OCI-LY7 (cell line): ENCODE results near the gene EVA1C. TPM values are rescaled to one million over a fixed set of nuclear protein-coding genes. Genes with fewer than 3 reads are reported as not detected.
"Not testable (repeated sequence)": the region's sequence is repeated elsewhere in the genome, so short reads cannot be mapped to it uniquely, and the experiment has no call there.

Experiments
- BruUV-seq: library from RNA; stranded (reverse); fragments of 400-500 nt; replicated peaks from 2 replicates; lab custom pipeline; 2021; lab: Mats Ljungman, UMichigan
- CTCF ChIA-PET: fragments of 300-600 bp; sonication (Branson Sonifier 250); formaldehyde crosslinking; loops from one replicate; lab custom pipeline; 2022; ENCODE audit warnings: antibody characterized with exemption; ENCODE audit not compliant: unreplicated experiment; lab: Charles Lee
- POLR2A ChIA-PET: fragments of 300-600 bp; sonication (Branson Sonifier 250); formaldehyde crosslinking; loops from one replicate; lab custom pipeline; 2022; ENCODE audit warnings: antibody characterized with exemption; lab: Charles Lee
- DNase-seq: peaks from one replicate; pipeline ENCODE4 v3.0.0-alpha.2; 2015; ENCODE audit warnings: low spot score
- H2AFZ ChIP-seq: fragments of 200-600 bp; sonication (generic), shearing (Covaris generic); 2 replicates; pipeline ENCODE4 v1.6.1; 2014; ENCODE audit warnings: mild to moderate bottlenecking, antibody characterized with exemption, low read length, moderate library complexity
- H3K27ac ChIP-seq: fragments of 200-600 bp; sonication (generic); 2 replicates; pipeline ENCODE4 v1.5.1; 2014; ENCODE audit warnings: mixed run types, low read depth, mild to moderate bottlenecking, moderate library complexity, low read length, inconsistent platforms; ENCODE audit not compliant: poor library complexity, severe bottlenecking
- H3K36me3 ChIP-seq: fragments of 200-600 bp; sonication (generic); 2 replicates; pipeline ENCODE4 v1.6.1; 2014; ENCODE audit warnings: mild to moderate bottlenecking, antibody characterized with exemption, low read length, moderate library complexity, mixed read lengths; ENCODE audit not compliant: insufficient read depth
- H3K4me1 ChIP-seq: fragments of 200-600 bp; sonication (generic); 2 replicates; pipeline ENCODE4 v1.5.1; 2014; ENCODE audit warnings: mild to moderate bottlenecking, low read length; ENCODE audit not compliant: insufficient read depth, poor library complexity, severe bottlenecking
- H3K4me2 ChIP-seq: fragments of 200-600 bp; sonication (generic); 2 replicates; pipeline ENCODE4 v1.6.1; 2014; ENCODE audit warnings: mild to moderate bottlenecking, low read length
- H3K4me3 ChIP-seq: fragments of 200-600 bp; sonication (generic); 2 replicates; pipeline ENCODE4 v1.5.1; 2014; ENCODE audit warnings: mild to moderate bottlenecking, low read depth, low read length; ENCODE audit not compliant: poor library complexity, severe bottlenecking
- H3K79me2 ChIP-seq: fragments of 200-600 bp; sonication (generic); 2 replicates; pipeline ENCODE4 v1.6.1; 2016; ENCODE audit warnings: low read depth, mild to moderate bottlenecking, low read length, moderate library complexity, mixed read lengths; ENCODE audit not compliant: insufficient read depth
- H3K9me2 ChIP-seq: fragments of 200-600 bp; sonication (generic); 2 replicates; pipeline ENCODE4 v1.6.1; 2016; ENCODE audit warnings: mild to moderate bottlenecking, low read length, mixed read lengths; ENCODE audit not compliant: insufficient read depth
- H3K9me3 ChIP-seq: fragments of 200-600 bp; sonication (generic); 2 replicates; pipeline ENCODE4 v1.6.1; 2014; ENCODE audit warnings: mild to moderate bottlenecking, mixed run types, low read length, mixed read lengths
- H4K20me1 ChIP-seq: fragments of 200-600 bp; sonication (generic); 2 replicates; pipeline ENCODE4 v1.6.1; 2014; ENCODE audit warnings: mild to moderate bottlenecking, antibody characterized with exemption, low read length, moderate library complexity, mixed read lengths; ENCODE audit not compliant: insufficient read depth
- CTCF ChIP-seq: fragments of 200-600 bp; sonication (generic); conservative IDR thresholded peaks from 2 replicates; pipeline ENCODE4 v1.5.1; 2014; ENCODE audit warnings: mild to moderate bottlenecking, antibody characterized with exemption, low read length, moderate library complexity, mixed read lengths
- EZH2phosphoT487 ChIP-seq: fragments of 200-600 bp; sonication (generic); IDR thresholded peaks from 2 replicates; pipeline ENCODE4 v1.6.1; 2018; ENCODE audit warnings: low read depth, borderline replicate concordance, mild to moderate bottlenecking, mixed run types, antibody characterized with exemption, low read length, moderate library complexity, mixed read lengths
- intact Hi-C: fragments of 100-400 bp; cut with micrococcal nuclease; formaldehyde crosslinking; loops from one replicate; pipeline ENCODE4 v1.10.0; 2022; ENCODE audit not compliant: unreplicated experiment
- total RNA-seq, 2 experiments: library from RNA; depleted of rRNA in 1 of 2; stranded (reverse); fragments of >200 nt in 1 of 2; shearing (Covaris generic) in 1 of 2; gene quantifications; 2 replicates each; pipeline ENCODE4 v1.2.3, GENCODE V29; 2014 to 2022

Gene EVA1C
- total RNA-seq, 2 experiments from 2014 or later, result not detected

- CTCF ChIA-PET, result no interaction called here
Observed at GRCh38 chr21:32461503-32461902, 49.0 kb downstream of the EVA1C start.

GRCh38 chr21:32462564-32462963 is 50.1 kb downstream of the EVA1C start:
- POLR2A ChIA-PET, result interaction anchor here (0.7 kb wide), 1 partner anchor 52 kb away, joined by 6 read pairs; no protein-coding TSS in a partner anchor
- BruUV-seq, H2AFZ ChIP-seq: not testable (repeated sequence)

More at GRCh38 chr21:32461503-32461902, 49.0 kb downstream of the EVA1C start:
- no peak overlapping the region for H3K27ac ChIP-seq
- no peaks in the 10 kb centered on the region for H3K4me1 ChIP-seq
- H3K4me2 ChIP-seq, result no peak overlapping the region
- H3K79me2 ChIP-seq, result no peaks in the 10 kb centered on the region
- DNase-seq, result no peak
- H3K9me2 ChIP-seq, result no peaks in the 10 kb centered on the region
- no peaks in the 10 kb centered on the region for H3K36me3 ChIP-seq
- POLR2A ChIA-PET, result interaction anchor here (0.6 kb wide), 2 partner anchors 20 to 340 kb away, joined by 3 to 5 read pairs; no protein-coding TSS in a partner anchor
- no peak for TF ChIP-seq CTCF
- no peak for TF ChIP-seq EZH2phosphoT487
- no peaks in the 10 kb centered on the region for H4K20me1 ChIP-seq
- H3K4me3 ChIP-seq, result no peak overlapping the region
- no peaks in the 10 kb centered on the region for H3K9me3 ChIP-seq
- no peak overlapping the region for H2AFZ ChIP-seq
- no TSS peak for BruUV-seq
- intact Hi-C loops, result no loop called here

GRCh38 chr21:32463367-32463766 is 50.9 kb downstream of the EVA1C start:
- BruUV-seq, result no TSS peak
- H4K20me1 ChIP-seq, result no peaks in the 10 kb centered on the region
- POLR2A ChIA-PET, result interaction anchor here (0.7 kb wide), 2 partner anchors 25 to 48 kb away, joined by 3 to 4 read pairs; no protein-coding TSS in a partner anchor

More at GRCh38 chr21:32462564-32462963, 50.1 kb downstream of the EVA1C start:
- H3K9me2 ChIP-seq, H3K4me3 ChIP-seq, H3K27ac ChIP-seq, CTCF ChIA-PET, intact Hi-C loops, H4K20me1 ChIP-seq, DNase-seq, H3K9me3 ChIP-seq, H3K4me2 ChIP-seq, H3K4me1 ChIP-seq, H3K36me3 ChIP-seq, H3K79me2 ChIP-seq: not testable (repeated sequence)

More at GRCh38 chr21:32463367-32463766, 50.9 kb downstream of the EVA1C start:
- no peaks in the 10 kb centered on the region for H3K9me3 ChIP-seq
- no peak overlapping the region for H3K4me2 ChIP-seq
- H3K9me2 ChIP-seq, result no peaks in the 10 kb centered on the region
- DNase-seq, result no peak
- TF ChIP-seq CTCF (no peak), EZH2phosphoT487 (no peak)
- H2AFZ ChIP-seq, result no peak overlapping the region
- intact Hi-C loops, result no loop called here
- no peaks in the 10 kb centered on the region for H3K79me2 ChIP-seq
- CTCF ChIA-PET, result no interaction called here
- H3K36me3 ChIP-seq, result no peaks in the 10 kb centered on the region
- no peaks in the 10 kb centered on the region for H3K4me1 ChIP-seq
- H3K27ac ChIP-seq, result no peak overlapping the region
- no peak overlapping the region for H3K4me3 ChIP-seq
